Progenitor cell of endocrine pancreas (in vitro differentiated cells): ENCODE measurements around the gene TCHHL1. TPM values are rescaled to one million over a fixed set of nuclear protein-coding genes. Genes with fewer than 3 reads are reported as not detected.

ENCODE experiments used
- DNase-seq: peaks from one replicate; pipeline ENCODE4 v3.0.0; 2021; ENCODE audit warnings: low spot score; ENCODE audit not compliant: unreplicated experiment
- H3K27ac Mint-ChIP-seq: 2 replicates; pipeline ENCODE4 v1.8.0; 2021; ENCODE audit warnings: mild to moderate bottlenecking, moderate library complexity, mixed read lengths
- H3K27me3 Mint-ChIP-seq: 2 replicates; pipeline ENCODE4 v1.8.0; 2021; ENCODE audit warnings: mixed read lengths
- H3K36me3 Mint-ChIP-seq: 2 replicates; pipeline ENCODE4 v1.8.0; 2022; ENCODE audit warnings: mixed read lengths; ENCODE audit not compliant: insufficient read depth
- H3K4me1 Mint-ChIP-seq: 2 replicates; pipeline ENCODE4 v1.8.0; 2021; ENCODE audit warnings: low read depth, mixed read lengths
- H3K4me3 Mint-ChIP-seq: 2 replicates; pipeline ENCODE4 v1.8.0; 2021; ENCODE audit warnings: low read depth, mild to moderate bottlenecking, moderate library complexity, mixed read lengths
- H3K9me3 Mint-ChIP-seq: 2 replicates; pipeline ENCODE4 v1.8.0; 2021; ENCODE audit warnings: low read depth, mixed read lengths
- total RNA-seq: library from RNA; stranded (reverse); gene quantifications from 2 replicates; pipeline ENCODE4 v1.2.1, GENCODE V29; 2021
- TF ChIP-seq, protein P1 (sequence below): fragments of 200-600 bp; sonication (generic); IDR thresholded peaks from one replicate; pipeline ENCODE4 v1.5.0; 2021; ENCODE audit warnings: antibody characterized with exemption, mild to moderate bottlenecking; ENCODE audit not compliant: unreplicated experiment

The TCHHL1 gene
- total RNA-seq, 1 donor from 2014 or later: not detected

DNA sequence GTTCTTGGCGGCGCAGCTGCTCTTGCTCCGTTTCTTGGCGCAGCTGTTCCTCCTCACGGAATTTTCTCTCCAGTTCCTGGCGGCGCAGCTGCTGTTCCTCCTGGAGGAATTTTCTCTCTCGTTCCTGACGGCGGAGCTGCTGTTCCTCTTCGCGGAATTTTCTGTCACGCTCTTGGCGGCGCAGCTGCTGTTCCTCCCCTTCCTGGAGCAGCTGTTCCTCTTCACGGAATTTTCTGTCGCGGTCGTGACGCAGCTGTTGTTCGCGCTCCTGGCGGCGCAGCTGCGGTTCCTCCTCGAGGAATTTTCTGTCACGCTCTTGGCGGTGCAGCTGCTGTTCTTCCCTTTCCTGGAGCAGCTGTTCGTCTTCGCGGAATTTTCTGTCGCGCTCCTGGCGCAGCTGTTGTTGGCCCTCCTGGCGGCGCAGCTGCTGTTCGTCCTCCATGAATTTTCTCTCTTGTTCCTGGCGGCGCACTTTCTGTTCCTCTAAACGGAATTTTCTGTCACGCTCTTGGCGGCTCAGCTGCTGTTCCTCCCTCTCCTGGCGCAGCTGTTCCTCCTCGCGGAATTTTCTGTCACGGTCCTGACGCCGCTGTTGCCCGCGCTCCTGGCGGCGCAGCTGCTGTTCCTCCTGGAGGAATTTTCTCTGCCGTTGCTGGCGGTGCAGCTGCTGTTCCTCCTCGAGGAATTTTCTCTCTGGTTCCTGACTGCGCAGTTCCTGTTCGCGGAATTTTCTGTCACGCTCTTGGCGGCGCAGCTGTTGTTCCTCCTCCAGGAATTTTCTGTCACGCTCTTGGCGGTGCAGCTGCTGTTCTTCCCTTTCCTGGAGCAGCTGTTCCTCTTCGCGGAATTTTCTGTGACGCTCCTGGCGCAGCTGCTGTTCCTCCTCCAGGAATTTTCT, 19.4 kb upstream of the TCHHL1 start:
- H3K9me3 Mint-ChIP-seq: no peaks in the 10 kb centered on the region
- peak overlapping the region; percentile 37 for H3K4me3 Mint-ChIP-seq
- H3K27ac Mint-ChIP-seq: peak overlapping the region; percentile 46
- DNase-seq: no peak
- peaks cover 19% of the 10 kb centered on the region for H3K27me3 Mint-ChIP-seq
- TF ChIP-seq, protein P1, sequence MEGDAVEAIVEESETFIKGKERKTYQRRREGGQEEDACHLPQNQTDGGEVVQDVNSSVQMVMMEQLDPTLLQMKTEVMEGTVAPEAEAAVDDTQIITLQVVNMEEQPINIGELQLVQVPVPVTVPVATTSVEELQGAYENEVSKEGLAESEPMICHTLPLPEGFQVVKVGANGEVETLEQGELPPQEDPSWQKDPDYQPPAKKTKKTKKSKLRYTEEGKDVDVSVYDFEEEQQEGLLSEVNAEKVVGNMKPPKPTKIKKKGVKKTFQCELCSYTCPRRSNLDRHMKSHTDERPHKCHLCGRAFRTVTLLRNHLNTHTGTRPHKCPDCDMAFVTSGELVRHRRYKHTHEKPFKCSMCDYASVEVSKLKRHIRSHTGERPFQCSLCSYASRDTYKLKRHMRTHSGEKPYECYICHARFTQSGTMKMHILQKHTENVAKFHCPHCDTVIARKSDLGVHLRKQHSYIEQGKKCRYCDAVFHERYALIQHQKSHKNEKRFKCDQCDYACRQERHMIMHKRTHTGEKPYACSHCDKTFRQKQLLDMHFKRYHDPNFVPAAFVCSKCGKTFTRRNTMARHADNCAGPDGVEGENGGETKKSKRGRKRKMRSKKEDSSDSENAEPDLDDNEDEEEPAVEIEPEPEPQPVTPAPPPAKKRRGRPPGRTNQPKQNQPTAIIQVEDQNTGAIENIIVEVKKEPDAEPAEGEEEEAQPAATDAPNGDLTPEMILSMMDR: no peak
- no peaks in the 10 kb centered on the region for H3K4me1 Mint-ChIP-seq
- peaks cover 9% of the 10 kb centered on the region for H3K36me3 Mint-ChIP-seq

DNA sequence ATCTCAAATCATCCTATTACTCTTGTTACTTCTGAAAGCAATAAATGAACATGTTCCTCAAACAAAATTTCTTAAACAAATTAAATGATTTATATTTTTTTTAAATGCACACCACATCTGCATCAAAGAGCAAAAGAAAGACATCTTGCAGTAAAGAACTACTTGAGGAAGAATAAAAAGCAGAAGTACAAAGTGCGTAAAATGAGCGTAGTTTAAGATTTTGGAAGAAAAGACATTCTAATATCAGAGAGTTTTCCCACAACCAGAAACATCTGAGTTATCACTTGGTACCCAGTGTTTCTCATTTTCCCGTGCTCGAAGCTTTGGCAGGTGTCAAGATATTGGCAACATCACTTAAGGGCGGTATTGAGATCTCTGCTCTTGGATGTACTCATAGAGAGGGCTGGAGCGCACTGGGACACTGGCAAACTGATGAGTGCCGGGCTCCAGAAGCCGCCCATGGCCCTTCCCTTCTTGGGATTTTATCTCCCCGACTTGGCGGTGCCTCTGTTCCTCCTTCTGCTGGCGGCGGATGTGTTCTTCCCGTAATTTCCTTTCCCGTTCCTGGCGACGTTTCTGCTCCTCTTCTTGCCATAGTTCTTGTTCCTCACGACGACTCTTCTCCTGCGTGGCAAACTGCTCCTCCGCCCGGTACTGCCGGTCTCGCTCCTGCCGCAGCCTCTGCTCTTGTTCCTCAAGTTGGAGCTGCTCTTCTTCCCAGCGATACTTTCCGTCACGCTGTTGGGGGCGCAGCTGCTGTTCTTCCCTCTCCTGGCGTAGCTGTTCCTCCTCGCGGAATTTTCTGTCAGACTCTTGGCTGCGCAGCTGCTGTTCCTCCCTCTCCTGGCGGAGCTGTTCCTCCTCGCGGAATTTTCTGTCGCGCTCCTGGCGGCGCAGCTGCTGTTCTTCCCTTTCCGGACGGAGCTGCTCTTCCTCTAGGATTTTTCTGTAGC, 18.4 kb upstream of the TCHHL1 start:
- H3K27ac Mint-ChIP-seq: no peak overlapping the region
- no peak for DNase-seq
- no peaks in the 10 kb centered on the region for H3K9me3 Mint-ChIP-seq
- TF ChIP-seq, protein P1: no peak
- H3K27me3 Mint-ChIP-seq: peaks cover 24% of the 10 kb centered on the region
- H3K36me3 Mint-ChIP-seq: peaks cover 9% of the 10 kb centered on the region
- no peaks in the 10 kb centered on the region for H3K4me1 Mint-ChIP-seq
- no peak overlapping the region for H3K4me3 Mint-ChIP-seq

DNA sequence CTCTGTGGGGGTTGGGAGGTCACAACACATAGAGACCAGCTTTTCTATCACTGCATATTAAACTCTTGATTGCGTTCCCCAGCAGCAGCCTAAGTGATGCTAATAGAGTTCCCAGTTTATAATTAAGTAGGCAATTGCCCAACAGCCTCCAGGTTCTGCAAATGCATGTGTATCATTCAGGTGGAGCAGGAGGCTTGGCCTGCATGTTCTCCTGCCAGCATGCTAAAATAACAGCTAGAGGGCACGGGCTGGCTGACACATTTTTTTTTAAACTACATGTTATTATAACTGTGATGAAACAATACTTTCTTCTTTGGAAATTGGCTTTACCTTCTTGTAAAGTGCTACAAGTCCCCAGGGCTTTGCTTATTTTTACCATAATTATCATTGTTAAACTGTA, 16.0 kb upstream of the TCHHL1 start:
- no peaks in the 10 kb centered on the region for H3K4me1 Mint-ChIP-seq
- peaks cover 9% of the 10 kb centered on the region for H3K36me3 Mint-ChIP-seq
- H3K9me3 Mint-ChIP-seq: no peaks in the 10 kb centered on the region
- TF ChIP-seq, protein P1: no peak
- H3K27me3 Mint-ChIP-seq: peaks cover 42% of the 10 kb centered on the region
- no peak for DNase-seq
- no peak overlapping the region for H3K4me3 Mint-ChIP-seq
- no peak overlapping the region for H3K27ac Mint-ChIP-seq

DNA sequence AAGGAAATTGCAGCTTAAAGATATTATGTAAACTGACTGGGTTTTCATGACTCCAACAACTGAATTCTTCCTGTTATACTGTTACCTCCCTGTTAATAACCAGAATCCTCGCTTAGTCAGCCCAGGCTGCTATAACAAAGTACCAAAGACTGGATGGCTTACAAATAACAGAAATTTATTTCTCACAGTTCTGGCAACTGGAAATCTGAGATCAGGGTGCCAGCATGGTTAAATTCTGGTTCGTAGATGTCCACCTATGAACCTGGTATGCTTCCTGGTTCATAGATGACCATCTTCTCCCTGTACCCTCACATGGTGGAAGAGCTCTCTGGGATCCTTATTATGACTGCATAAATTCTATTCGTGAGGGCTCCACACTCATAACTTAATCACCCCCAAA, 8.1 kb upstream of the TCHHL1 start:
- no peak for DNase-seq
- Mint-ChIP-seq H3K36me3 (no peaks in the 10 kb centered on the region), H3K4me1 (no peaks in the 10 kb centered on the region), H3K4me3 (no peak overlapping the region), H3K27ac (no peak overlapping the region), H3K27me3 (peaks cover 34% of the 10 kb centered on the region), H3K9me3 (peaks cover 6% of the 10 kb centered on the region)
- TF ChIP-seq, protein P1: no peak

DNA sequence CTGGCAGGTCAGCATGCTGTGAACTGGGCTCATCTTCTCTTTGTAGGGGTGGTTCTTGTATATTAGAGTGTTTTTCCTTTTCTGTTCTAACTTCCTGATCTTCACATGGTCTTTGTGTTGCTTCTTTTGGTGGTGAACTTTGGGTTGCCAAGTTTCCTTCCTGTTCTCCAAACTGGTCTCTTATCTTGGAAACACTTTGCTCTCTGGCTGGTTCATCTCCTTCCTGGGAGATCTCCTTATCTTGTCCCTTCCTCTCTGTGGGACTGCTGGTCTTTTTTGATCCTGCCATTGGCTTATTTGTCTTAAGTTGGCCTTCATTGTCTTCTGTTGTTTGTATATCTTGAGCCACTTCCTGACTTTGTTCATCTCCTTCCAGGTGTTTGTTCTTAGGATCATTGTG, 2.1 kb downstream of the TCHHL1 start:
- no peak overlapping the region for H3K4me3 Mint-ChIP-seq
- no peaks in the 10 kb centered on the region for H3K36me3 Mint-ChIP-seq
- no peak for DNase-seq
- peaks cover 3% of the 10 kb centered on the region for H3K9me3 Mint-ChIP-seq
- no peaks in the 10 kb centered on the region for H3K27me3 Mint-ChIP-seq
- no peaks in the 10 kb centered on the region for H3K4me1 Mint-ChIP-seq
- TF ChIP-seq, protein P1: no peak
- H3K27ac Mint-ChIP-seq: no peak overlapping the region
